Epithelial cell of alveolus of lung (primary cell): ENCODE results near the gene PPM1N. TPM values are rescaled to one million over a fixed set of nuclear protein-coding genes. Genes with fewer than 3 reads are reported as not detected.

ENCODE experiments used
- total RNA-seq: library from RNA; depleted of rRNA; stranded (reverse); fragments of >200 nt; gene quantifications from 2 replicates; pipeline ENCODE4 v1.2.1, GENCODE V29; 2015

Gene PPM1N
- total RNA-seq = 1.2 and 5.6 TPM in 2 replicates

DNA sequence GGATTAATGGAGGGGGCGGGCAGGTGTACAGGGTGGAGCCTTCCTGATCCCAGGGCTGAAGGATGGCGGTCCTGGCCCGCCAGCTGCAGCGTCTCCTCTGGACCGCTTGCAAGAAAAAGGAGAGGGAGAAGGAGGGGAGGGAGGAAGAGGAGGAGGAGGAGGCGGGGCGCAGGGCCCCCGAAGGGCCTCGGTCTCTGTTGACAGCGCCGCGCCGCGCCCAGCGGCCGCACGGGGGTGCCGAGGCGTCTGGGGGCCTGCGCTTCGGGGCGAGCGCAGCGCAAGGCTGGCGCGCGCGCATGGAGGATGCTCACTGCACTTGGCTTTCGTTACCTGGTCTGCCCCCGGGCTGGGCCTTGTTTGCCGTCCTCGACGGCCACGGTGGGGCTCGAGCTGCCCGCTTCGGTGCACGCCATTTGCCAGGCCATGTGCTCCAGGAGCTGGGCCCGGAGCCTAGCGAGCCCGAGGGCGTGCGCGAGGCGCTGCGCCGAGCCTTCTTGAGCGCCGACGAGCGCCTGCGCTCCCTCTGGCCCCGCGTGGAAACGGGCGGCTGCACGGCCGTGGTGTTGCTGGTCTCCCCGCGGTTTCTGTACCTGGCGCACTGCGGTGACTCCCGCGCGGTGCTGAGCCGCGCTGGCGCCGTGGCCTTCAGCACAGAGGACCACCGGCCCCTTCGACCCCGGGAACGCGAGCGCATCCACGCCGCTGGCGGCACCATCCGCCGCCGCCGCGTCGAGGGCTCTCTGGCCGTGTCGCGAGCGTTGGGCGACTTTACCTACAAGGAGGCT is at the start of gene PPM1N:
TSS of gene PPM1N (plus strand) at position 33 of the 785 bp plus-strand sequence. CDS start at position 63, 30 bp downstream.

GRCh38 chr19:45467456-45468158 is 30.6 kb upstream of the PPM1N start, which contains the start of gene FOSB:
TSS of gene FOSB (plus strand) at chr19:45467996. CDS start at chr19:45468587, 591 bp downstream.

GRCh38 chr19:45506989-45507871 is 9.0 kb downstream of the PPM1N start, which contains the start of gene VASP:
TSS of gene VASP (plus strand) at chr19:45507479. CDS start at chr19:45507772, 293 bp downstream.

Other genes with a start within 250 kb of the PPM1N start
- 17.1 and 34.5 TPM in 2 replicates for gene MARK4, start 247.2 kb upstream of the PPM1N start, total RNA-seq
- gene CKM, start 175.6 kb upstream of the PPM1N start, total RNA-seq = 6.0 TPM in 1 of 2 replicates, not detected in the other
- 0.65 TPM in 1 of 2 replicates, not detected in the other for gene KLC3, start 157.7 kb upstream of the PPM1N start, total RNA-seq
- gene ERCC2, start 127.9 kb upstream of the PPM1N start, total RNA-seq = 14.2 and 39.7 TPM in 2 replicates
- 3.6 and 18.6 TPM in 2 replicates for gene PPP1R13L, start 93.4 kb upstream of the PPM1N start, total RNA-seq
- 3.4 and 9.3 TPM in 2 replicates for gene POLR1G, start 91.8 kb upstream of the PPM1N start, total RNA-seq
- gene ERCC1, start 74.5 kb upstream of the PPM1N start, total RNA-seq = 114 and 183 TPM in 2 replicates
- gene FOSB, start 30.4 kb upstream of the PPM1N start, total RNA-seq = 7.4 and 16.4 TPM in 2 replicates
- 13.7 and 20.2 TPM in 2 replicates for gene RTN2, start 1.4 kb upstream of the PPM1N start, total RNA-seq
- 52.7 and 162 TPM in 2 replicates for gene VASP, start 9.0 kb downstream of the PPM1N start, total RNA-seq
- gene OPA3, start 86.4 kb downstream of the PPM1N start, total RNA-seq = 5.8 and 8.5 TPM in 2 replicates
- 0.26 and 0.48 TPM in 2 replicates for gene GPR4, start 103.8 kb downstream of the PPM1N start, total RNA-seq
- gene EML2, start 141.0 kb downstream of the PPM1N start, total RNA-seq = 12.9 and 24.5 TPM in 2 replicates
- gene GIPR, start 169.8 kb downstream of the PPM1N start, total RNA-seq = 1.7 TPM in 1 of 2 replicates, not detected in the other
- 274 and 363 TPM in 2 replicates for gene SNRPD2, start 193.5 kb downstream of the PPM1N start, total RNA-seq
- 13.1 and 17.5 TPM in 2 replicates for gene QPCTL, start 194.2 kb downstream of the PPM1N start, total RNA-seq
- gene FBXO46, start 232.5 kb downstream of the PPM1N start, total RNA-seq = 11.3 and 12.8 TPM in 2 replicates
- 0.13 TPM in 1 of 2 replicates, not detected in the other for gene MEIOSIN, start 235.0 kb downstream of the PPM1N start, total RNA-seq